Osteocyte (in vitro differentiated cells): ENCODE data around the gene PDE4B. TPM values are rescaled to one million over a fixed set of nuclear protein-coding genes. Genes with fewer than 3 reads are reported as not detected.

ENCODE experiments used
- DNase-seq: peaks from one replicate; pipeline ENCODE4 v3.0.0; 2021; ENCODE audit warnings: mixed read lengths; ENCODE audit not compliant: unreplicated experiment; ENCODE audit errors: extremely low spot score
- H3K27ac Mint-ChIP-seq: one replicate; pipeline ENCODE4 v1.8.0; 2021; ENCODE audit warnings: mild to moderate bottlenecking, mixed read lengths; ENCODE audit not compliant: unreplicated experiment
- H3K27me3 Mint-ChIP-seq: one replicate; pipeline ENCODE4 v1.8.0; 2021; ENCODE audit warnings: mixed read lengths; ENCODE audit not compliant: unreplicated experiment
- H3K36me3 Mint-ChIP-seq: one replicate; pipeline ENCODE4 v1.8.0; 2021; ENCODE audit warnings: mixed read lengths; ENCODE audit not compliant: unreplicated experiment
- H3K4me1 Mint-ChIP-seq: one replicate; pipeline ENCODE4 v1.8.0; 2021; ENCODE audit warnings: mixed read lengths; ENCODE audit not compliant: unreplicated experiment
- H3K4me3 Mint-ChIP-seq: one replicate; pipeline ENCODE4 v1.8.0; 2021; ENCODE audit warnings: mild to moderate bottlenecking, moderate library complexity, mixed read lengths; ENCODE audit not compliant: unreplicated experiment
- H3K9me3 Mint-ChIP-seq: one replicate; pipeline ENCODE4 v1.8.0; 2021; ENCODE audit warnings: mixed read lengths; ENCODE audit not compliant: unreplicated experiment
- CTCF ChIP-seq: fragments of 200-600 bp; sonication (generic); IDR thresholded peaks from 2 replicates; pipeline ENCODE4 v1.5.0; 2021; ENCODE audit warnings: antibody characterized with exemption, mild to moderate bottlenecking, moderate library complexity
- total RNA-seq: library from RNA; stranded (reverse); gene quantifications from 2 replicates; pipeline ENCODE4 v1.2.1, GENCODE V29; 2021

Gene PDE4B
- total RNA-seq, 1 donor from 2014 or later: 53.1 TPM

GRCh38 chr1:66182026-66182425, 389.3 kb downstream of the PDE4B start:
- H3K9me3 Mint-ChIP-seq: no peaks in the 10 kb centered on the region
- H3K36me3 Mint-ChIP-seq: no peaks in the 10 kb centered on the region
- H3K27me3 Mint-ChIP-seq: peaks cover 5% of the 10 kb centered on the region
- DNase-seq: no peak
- TF ChIP-seq CTCF: no peak
- no peak overlapping the region for H3K4me3 Mint-ChIP-seq
- no peaks in the 10 kb centered on the region for H3K4me1 Mint-ChIP-seq
- no peak overlapping the region for H3K27ac Mint-ChIP-seq

- TF ChIP-seq CTCF: no peak
- no peaks in the 10 kb centered on the region for H3K4me1 Mint-ChIP-seq
- H3K27me3 Mint-ChIP-seq: peaks cover 6% of the 10 kb centered on the region
- no peaks in the 10 kb centered on the region for H3K9me3 Mint-ChIP-seq
- H3K27ac Mint-ChIP-seq: no peak overlapping the region
- no peak for DNase-seq
- no peak overlapping the region for H3K4me3 Mint-ChIP-seq
- H3K36me3 Mint-ChIP-seq: no peaks in the 10 kb centered on the region
Observed at GRCh38 chr1:66182551-66183178, 390.0 kb downstream of the PDE4B start.

- H3K4me1 Mint-ChIP-seq: no peaks in the 10 kb centered on the region
- DNase-seq: no peak
- H3K4me3 Mint-ChIP-seq: no peak overlapping the region
- no peaks in the 10 kb centered on the region for H3K36me3 Mint-ChIP-seq
- TF ChIP-seq CTCF: no peak
- H3K9me3 Mint-ChIP-seq: no peaks in the 10 kb centered on the region
- no peak overlapping the region for H3K27ac Mint-ChIP-seq
- H3K27me3 Mint-ChIP-seq: peaks cover 6% of the 10 kb centered on the region
Observed at GRCh38 chr1:66183400-66183799, 390.7 kb downstream of the PDE4B start.

DNA sequence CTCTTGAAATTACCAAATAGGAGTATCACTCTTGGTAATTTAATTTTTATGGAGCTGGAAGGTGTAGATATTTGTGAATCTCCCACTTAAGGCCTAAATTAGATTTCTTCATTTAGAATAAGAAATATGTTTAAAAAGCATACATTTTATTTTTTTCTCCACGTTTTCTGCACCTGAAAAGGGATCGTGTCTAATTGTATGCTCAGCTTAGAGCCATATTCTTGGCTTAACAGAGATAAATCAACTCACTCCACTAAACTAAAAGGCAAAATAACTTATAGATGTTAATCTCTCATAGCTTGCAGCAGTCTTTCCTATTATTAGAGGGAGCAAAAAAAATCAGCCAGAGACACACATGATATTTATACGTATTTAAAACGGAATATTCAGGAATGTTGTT, 404.4 kb downstream of the PDE4B start:
- DNase-seq: no peak
- H3K27ac Mint-ChIP-seq: no peak overlapping the region
- no peak overlapping the region for H3K4me3 Mint-ChIP-seq
- H3K9me3 Mint-ChIP-seq: no peaks in the 10 kb centered on the region
- no peaks in the 10 kb centered on the region for H3K36me3 Mint-ChIP-seq
- peaks cover 21% of the 10 kb centered on the region for H3K27me3 Mint-ChIP-seq
- no peak for TF ChIP-seq CTCF
- H3K4me1 Mint-ChIP-seq: no peaks in the 10 kb centered on the region

DNA sequence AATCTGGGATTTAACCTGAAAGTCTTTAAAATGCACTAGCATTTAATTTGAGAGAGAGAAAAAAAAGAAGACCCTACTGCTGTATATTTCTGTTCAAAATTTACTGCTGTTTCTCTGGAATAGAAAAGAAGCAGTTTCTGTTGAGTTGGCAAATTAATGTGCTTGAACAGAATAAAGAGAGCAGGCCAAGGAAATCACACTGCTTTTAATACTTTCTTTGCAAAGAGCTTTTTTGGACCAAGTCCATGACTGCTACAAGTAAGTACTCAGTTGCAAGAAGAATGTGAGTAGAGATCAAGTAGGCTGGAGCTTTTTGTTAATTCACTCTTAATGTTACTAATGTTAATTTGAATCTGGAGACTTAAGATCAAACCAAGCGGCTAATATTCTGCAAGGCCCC, 405.1 kb downstream of the PDE4B start:
- Mint-ChIP-seq H3K4me3 (no peak overlapping the region), H3K27me3 (peaks cover 19% of the 10 kb centered on the region), H3K4me1 (no peaks in the 10 kb centered on the region), H3K36me3 (no peaks in the 10 kb centered on the region), H3K27ac (no peak overlapping the region), H3K9me3 (no peaks in the 10 kb centered on the region)
- no peak for DNase-seq
- no peak for TF ChIP-seq CTCF
